GM18870 (cell line): ENCODE measurements around the gene ELMOD1.
"Not testable (repeated sequence)": the region's sequence is repeated elsewhere in the genome, so short reads cannot be mapped to it uniquely, and the experiment has no call there.

Experiments
- ATAC-seq: cut with Tn5 transposase; IDR thresholded peaks from one replicate; pipeline ENCODE4 v1.9.1; 2021; ENCODE audit warnings: moderate library complexity; ENCODE audit not compliant: unreplicated experiment

Gene ELMOD1

GRCh38 chr11:107590460-107591377 is at the start of gene ELMOD1:
Gene ELMOD1 (plus strand): TSS chr11:107591147. CDS start chr11:107618190, 27,043 bp downstream.
- no peak for ATAC-seq

DNA sequence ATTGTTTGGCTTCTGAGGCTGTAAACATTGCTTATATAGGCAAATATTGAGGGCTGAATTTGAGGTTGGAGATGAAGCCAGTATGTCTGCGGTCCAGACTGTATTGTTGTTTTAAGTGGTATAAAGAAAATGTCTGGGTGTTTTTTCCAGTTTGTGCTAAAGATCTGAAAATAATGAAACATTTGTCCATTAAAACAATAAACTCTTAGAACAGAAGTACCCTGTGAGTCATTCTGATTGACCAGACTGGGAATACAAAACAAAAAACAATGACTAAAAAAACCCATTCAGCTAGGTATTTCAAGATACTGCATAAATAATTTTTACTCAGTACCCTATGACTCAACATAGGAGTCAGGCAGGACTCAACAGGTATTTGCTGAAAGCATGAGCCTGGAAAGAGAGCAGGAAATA is 45.8 kb upstream of the ELMOD1 start:
- peak; percentile 47 for ATAC-seq

DNA sequence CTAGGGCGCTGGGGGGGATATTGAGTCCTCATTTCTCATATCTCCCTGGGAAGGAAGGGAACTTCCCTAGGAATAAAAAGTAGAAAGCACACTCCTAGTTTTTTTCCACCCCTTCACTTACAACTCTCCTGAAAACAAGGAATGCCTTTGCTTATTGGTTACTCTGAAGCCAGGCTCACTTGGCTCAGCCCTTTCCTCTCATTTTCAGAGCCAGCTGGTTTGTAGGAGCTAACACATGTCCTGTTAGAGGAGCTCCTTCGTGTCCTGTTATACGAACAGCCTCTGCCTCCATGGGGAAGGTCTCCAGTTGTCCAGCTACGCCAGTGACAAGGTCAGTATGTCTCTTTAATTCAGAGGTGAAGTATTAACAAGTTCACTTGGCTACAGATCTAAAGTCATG is 43.0 kb upstream of the ELMOD1 start:
- no peak for ATAC-seq

DNA sequence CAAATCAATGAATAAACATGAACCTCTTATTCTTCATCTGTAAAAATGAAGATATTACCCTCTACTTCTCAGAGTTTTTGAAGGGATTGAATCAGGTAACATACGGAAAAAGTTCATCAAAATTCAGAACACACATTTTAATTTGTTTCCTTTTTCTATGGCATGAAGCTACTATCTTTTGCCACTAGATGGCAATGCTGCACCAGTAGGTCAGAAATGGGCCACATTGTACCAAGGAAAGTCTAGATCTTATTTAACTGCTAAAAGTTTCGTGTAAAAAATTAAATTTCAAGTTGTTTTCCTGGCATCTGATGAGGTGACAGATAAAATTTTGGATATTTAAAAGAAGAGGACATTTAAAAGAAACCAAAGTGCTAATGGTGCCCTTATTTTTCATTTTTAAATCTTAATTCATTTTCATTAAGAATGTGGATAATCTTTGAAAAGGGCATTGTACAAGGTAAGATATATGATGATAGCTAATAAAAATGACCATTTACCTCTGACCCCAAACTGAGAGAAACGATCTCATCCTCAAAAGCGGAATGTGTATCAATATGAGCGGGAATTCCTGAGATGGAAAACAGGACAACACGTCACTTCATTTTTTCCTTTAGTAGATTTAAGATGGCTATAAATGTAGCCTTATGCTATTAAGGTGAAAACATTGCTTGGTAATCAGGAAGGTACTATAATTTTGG is 41.5 kb upstream of the ELMOD1 start:
- peak; percentile 55 for ATAC-seq

DNA sequence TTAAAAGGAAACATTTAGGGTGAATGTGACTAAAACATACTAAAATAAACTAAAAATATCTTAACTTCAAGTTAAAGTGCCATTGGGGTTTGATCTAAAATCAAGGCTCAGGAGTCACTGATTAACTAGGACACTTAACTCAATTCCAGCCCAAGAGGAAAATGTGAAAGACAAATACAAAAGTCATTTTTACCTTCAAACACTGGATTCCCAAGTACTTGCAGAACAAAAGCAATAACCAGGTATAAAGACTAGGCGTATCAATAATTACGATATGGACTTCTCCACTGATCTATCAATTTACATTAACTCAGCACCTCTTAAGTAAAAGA is 41.0 kb upstream of the ELMOD1 start:
- no peak for ATAC-seq

- no peak for ATAC-seq
Measured at GRCh38 chr11:107550304-107550703, 40.6 kb upstream of the ELMOD1 start.

- no peak for ATAC-seq
Measured at GRCh38 chr11:107561688-107562087, 29.3 kb upstream of the ELMOD1 start.

DNA sequence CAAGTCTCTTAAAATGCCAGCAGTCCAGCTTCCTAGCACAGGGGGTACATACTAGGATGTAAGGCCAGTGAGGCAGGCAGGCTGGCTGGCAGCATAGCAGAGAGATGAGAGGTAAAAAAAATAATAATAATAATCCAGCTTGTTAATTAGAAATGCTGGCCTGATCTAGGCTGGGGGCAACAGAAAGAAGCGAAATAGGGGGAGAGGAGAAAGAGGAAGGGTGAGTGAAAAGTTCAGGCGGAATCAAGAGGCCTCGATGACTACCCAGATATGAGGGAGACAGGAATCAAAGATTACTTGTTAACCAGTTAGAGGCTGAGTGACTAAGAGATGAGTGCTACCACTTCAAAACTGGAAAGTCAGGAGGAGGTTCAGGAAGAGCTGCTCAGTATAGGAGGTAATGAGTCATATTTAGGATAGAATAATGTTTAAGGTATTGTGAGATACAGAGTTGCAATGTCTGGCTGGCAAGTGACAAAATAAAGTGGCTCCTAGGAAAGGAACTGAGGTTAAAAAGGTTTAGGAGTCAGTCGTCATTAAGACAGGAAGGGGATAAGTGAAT is 28.2 kb upstream of the ELMOD1 start:
- no peak for ATAC-seq

- ATAC-seq: peak; percentile 43
Measured at GRCh38 chr11:107563702-107564101, 27.2 kb upstream of the ELMOD1 start.

DNA sequence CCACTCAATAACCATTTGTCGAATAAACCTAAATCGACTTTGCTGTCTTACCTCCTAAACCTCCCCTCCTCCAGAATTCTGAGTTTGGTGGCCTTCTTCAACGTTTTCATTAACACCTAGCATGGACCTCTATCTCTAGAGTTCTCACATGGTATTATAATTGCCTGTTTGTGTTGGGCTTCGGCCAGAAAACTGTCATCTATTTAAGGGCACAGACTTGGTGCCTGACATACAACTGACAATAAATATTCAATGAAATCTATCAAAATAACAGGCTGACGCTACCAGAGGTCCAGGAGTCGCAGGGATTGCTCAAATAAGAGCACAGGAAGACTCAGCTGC is 26.1 kb upstream of the ELMOD1 start:
- ATAC-seq: peak; percentile 8

- peak; percentile 64 for ATAC-seq
Measured at GRCh38 chr11:107565219-107565937, 25.6 kb upstream of the ELMOD1 start, which contains the start of gene ALKBH8. Gene ALKBH8 (minus strand): TSS chr11:107565735. CDS start chr11:107560893, 4,842 bp downstream.

DNA sequence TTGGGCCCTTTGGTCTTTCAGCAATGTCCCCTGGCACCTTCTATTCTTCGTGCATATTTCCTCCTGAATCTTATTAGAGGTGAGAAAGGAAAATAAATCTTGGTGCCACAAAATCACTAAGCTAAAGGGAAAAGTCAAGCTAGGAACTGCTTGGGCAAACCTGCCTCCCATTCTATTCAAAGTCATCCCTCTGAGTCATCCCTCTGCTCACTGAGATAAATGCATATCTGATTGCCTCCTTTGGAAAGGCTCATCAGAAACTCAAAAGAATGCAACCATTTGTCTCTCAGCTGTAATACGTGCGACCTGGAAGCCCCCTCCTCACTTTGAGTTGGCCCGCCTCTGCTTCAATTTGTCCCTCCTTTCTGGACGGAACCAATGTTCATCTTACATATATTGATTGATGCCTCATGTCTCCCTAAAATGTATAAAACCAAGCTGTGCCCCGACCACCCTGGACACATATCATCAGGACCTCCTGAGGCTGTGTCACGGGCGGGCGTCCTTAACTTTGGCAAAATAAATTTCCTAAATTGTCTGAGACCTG is 24.9 kb upstream of the ELMOD1 start:
- ATAC-seq: not testable (repeated sequence)

- ATAC-seq: no peak
Measured at GRCh38 chr11:107566569-107566968, 24.4 kb upstream of the ELMOD1 start.

DNA sequence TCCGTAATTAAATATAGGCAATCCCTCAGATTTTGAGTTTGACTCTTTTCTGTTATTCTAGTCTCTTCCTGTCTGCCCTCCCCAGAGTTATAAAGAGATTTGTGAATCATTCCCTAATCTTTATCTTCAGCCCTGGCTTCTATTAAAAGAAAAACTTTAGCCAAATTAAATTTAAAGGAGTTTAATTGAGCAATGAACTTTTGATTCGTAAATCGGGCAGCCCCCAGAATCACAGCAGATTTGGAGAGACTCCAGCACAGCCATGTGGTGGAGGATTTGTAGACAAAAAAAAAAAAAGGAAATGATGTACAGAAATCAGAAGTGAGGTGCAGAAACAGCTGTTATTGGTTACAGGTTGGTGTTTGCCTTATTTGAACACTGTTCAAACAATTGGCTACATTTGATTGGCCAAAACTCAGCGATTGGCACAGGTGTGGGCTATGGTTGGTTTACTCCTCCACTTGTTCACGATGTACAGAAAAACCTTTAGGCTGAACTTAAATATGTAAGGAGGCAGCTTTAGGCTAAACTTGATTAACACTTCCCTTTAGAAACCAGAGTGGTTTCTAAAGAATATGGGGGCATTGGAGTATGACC is 23.1 kb upstream of the ELMOD1 start:
- ATAC-seq: no peak

- no peak for ATAC-seq
Measured at GRCh38 chr11:107570015-107570414, 20.9 kb upstream of the ELMOD1 start.

GRCh38 chr11:107573438-107573837 is 17.5 kb upstream of the ELMOD1 start:
- ATAC-seq: no peak

DNA sequence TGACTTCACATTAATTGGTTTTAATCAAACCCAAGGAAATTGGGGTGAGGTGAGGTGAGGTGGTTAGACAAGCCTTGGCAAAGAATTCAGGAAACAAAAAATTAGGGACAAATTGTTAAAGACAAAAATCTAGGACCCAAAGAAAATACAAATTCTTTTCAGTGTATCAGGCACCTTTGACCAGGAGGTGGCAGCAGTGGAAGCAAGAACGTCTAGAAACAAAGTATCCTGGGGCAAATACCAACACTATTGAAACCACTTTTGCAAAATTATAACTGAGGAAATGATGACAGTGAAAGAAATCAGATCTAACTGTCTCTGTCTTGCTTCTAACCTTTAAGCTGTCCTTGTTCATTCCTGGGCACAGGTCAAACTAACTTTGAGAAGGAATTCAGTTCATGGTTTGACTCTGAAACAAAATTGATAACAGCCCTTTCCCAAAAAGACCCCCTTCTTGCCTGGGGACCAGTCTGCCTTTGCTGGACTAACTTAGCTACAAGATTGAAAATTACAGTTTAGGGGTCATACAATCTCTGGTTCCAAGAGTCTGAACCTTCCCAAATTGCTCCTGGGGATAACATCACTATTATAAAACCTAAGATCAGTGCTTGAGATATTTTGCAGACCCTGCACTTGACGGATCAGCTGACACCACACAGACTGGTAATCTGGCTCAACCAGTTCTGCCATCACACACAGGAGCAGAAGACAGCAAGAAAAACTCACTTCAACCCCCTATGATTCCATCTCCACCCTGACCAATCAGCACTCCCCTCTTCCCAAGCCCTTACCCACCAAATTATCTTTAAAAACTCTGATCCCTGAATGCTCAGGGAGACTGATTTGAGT is 14.2 kb upstream of the ELMOD1 start:
- not testable (repeated sequence) for ATAC-seq

DNA sequence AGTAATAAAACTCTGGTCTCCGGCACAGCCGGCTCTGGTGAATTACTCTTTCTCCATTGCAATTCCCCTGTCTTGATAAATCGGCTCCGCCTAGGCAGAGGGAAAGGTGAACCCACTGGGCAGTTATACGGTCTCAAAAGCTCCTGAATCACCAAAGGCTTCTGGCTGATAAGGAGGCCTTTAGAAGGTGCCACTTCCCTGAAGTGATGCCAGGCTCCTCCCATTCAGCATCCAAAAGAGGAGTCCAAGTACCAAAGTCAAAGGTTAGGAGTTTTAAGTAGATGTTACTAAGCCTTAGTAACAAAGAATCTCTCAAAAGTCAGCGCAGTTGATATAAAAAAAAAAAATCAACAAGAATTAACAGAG is 13.6 kb upstream of the ELMOD1 start:
- ATAC-seq: no peak

GRCh38 chr11:107579169-107579568 is 11.8 kb upstream of the ELMOD1 start:
- ATAC-seq: not testable (repeated sequence)

DNA sequence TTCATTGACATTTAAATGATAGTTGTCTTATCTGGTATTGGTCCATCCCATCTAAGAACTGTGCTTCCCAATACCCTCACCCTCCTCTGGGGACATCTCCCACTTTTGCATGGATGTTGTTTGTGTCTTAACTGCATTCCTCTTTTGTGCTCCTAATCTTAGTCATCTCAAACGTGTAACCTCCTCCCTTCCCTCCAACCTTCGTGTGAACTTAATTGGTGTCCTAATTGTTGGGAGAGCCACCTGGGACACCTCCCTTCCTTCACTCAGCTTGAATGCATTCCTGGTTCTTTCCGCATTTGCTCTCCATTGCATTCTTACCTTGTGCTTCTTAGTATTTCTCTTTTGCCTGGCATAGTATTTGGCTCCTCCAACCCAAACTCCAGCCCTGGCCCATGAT is 9.8 kb upstream of the ELMOD1 start:
- no peak for ATAC-seq
